A549 (cell line): ENCODE results near the gene RHOD. TPM values are rescaled to one million over a fixed set of nuclear protein-coding genes. Genes with fewer than 3 reads are reported as not detected.

ENCODE experiments used
- ATAC-seq, 2 experiments: fragments of 200-7000 bp in 1 of 2; fragments of >200 bp in 1 of 2; cut with Nextera tagmentation in 1 of 2; cut with Tn5 transposase in 1 of 2; 3 replicates each; pipeline versions ENCODE4 v1.8.0 to v1.9.1; 2018 to 2020; ENCODE audit warnings: mild to moderate bottlenecking in 1 of 2, moderate library complexity in 1 of 2
- CTCF ChIA-PET: fragments of 300-600 bp; sonication (Branson Sonifier 250); formaldehyde crosslinking; extraction: SDS; loops from one replicate; lab custom pipeline; 2021; ENCODE audit warnings: antibody characterized with exemption, inconsistent platforms; lab: Yijun Ruan, JAX
- POLR2A ChIA-PET: fragments of 350-600 bp; formaldehyde crosslinking; extraction: SDS; loops from one replicate; lab custom pipeline; 2021; ENCODE audit warnings: antibody characterized with exemption, inconsistent platforms; lab: Yijun Ruan, JAX
- DNase-seq, 2 experiments: peaks; one replicate each; pipeline versions ENCODE4 v3.0.0 to v3.0.0-alpha.2; 2011 to 2016; ENCODE audit warnings: low read depth in 1 of 2, low spot score in 1 of 2
- FAIRE-seq: peaks from 2 replicates; lab custom pipeline; 2011; peaks lifted over from hg19 to GRCh38; lab: Jason Lieb, UNC
- H3K27ac ChIP-seq, 2 experiments: fragments of >200 bp; sonication (Bioruptor Twin); formaldehyde crosslinking; 3 replicates each; pipeline ENCODE4 v1.5.1; 2016 to 2017
- H3K4me1 ChIP-seq: fragments of >200 bp; sonication (Bioruptor Twin); formaldehyde crosslinking; 3 replicates; pipeline ENCODE4 v1.6.1; 2016
- H3K4me2 ChIP-seq: fragments of >200 bp; sonication (Bioruptor Twin); formaldehyde crosslinking; 3 replicates; pipeline ENCODE4 v1.6.1; 2016
- H3K4me3 ChIP-seq: fragments of >200 bp; sonication (Bioruptor Twin); formaldehyde crosslinking; 3 replicates; pipeline ENCODE4 v1.5.1; 2016
- H3K9me3 ChIP-seq: fragments of >200 bp; sonication (Bioruptor Twin); formaldehyde crosslinking; 3 replicates; pipeline ENCODE4 v1.6.1; 2016
- CBX2 ChIP-seq: fragments of 200-600 bp; sonication (generic); IDR thresholded peaks from 2 replicates; pipeline ENCODE4 v1.6.1; 2016; ENCODE audit warnings: low read depth, mild to moderate bottlenecking, borderline replicate concordance
- EHF ChIP-seq: fragments of 250-450 bp; sonication (Bioruptor Pico); IDR thresholded peaks from 2 replicates; pipeline ENCODE4 v1.5.0; 2020; ENCODE audit warnings: mild to moderate bottlenecking
- EHMT2 ChIP-seq: fragments of 200-600 bp; sonication (generic); IDR thresholded peaks from 2 replicates; pipeline ENCODE4 v1.6.1; 2016; ENCODE audit warnings: antibody characterized with exemption, low read depth, mild to moderate bottlenecking, moderate library complexity
- ESRRA ChIP-seq: fragments of 150-350 bp; IDR thresholded peaks from 2 replicates; pipeline ENCODE4 v1.6.1; 2014; ENCODE audit warnings: mild to moderate bottlenecking, low read length, borderline replicate concordance
- FOSL2 ChIP-seq, 2 experiments: fragments of 450-650 bp in 1 of 2; fragments of >200 bp in 1 of 2; sonication (Bioruptor Twin) in 1 of 2; formaldehyde crosslinking; IDR thresholded peaks; 2 replicates each; pipeline versions ENCODE4 v1.5.0 to v1.6.1; 2016 to 2020; ENCODE audit warnings: mild to moderate bottlenecking in 1 of 2, moderate library complexity in 1 of 2
- FOXS1 ChIP-seq: fragments of 250-450 bp; sonication (Bioruptor Pico); IDR thresholded peaks from 2 replicates; pipeline ENCODE4 v1.5.0; 2020; ENCODE audit warnings: mild to moderate bottlenecking, moderate library complexity
- HDAC2 ChIP-seq: fragments of 200-600 bp; sonication (generic); IDR thresholded peaks from 2 replicates; pipeline ENCODE4 v1.6.1; 2016
- JUN ChIP-seq, 2 experiments: fragments of >200 bp; sonication (Bioruptor Twin); formaldehyde crosslinking; IDR thresholded peaks; 2 replicates in 1 of 2; 3 replicates in 1 of 2; pipeline ENCODE4 v1.6.1; 2016 to 2017
- JUNB ChIP-seq: fragments of >200 bp; sonication (Bioruptor Twin); formaldehyde crosslinking; IDR thresholded peaks from 2 replicates; pipeline ENCODE4 v1.6.1; 2016
- MYC ChIP-seq: IDR thresholded peaks from 2 replicates; pipeline ENCODE4 v1.6.1; 2012; ENCODE audit warnings: mild to moderate bottlenecking, inconsistent platforms, low read length, improper control_type of control experiment, borderline replicate concordance
- POLR2AphosphoS2 ChIP-seq: conservative IDR thresholded peaks from 2 replicates; pipeline ENCODE4 v1.6.1; 2012; ENCODE audit warnings: low read length, improper control_type of control experiment, inconsistent platforms
- RNF2 ChIP-seq: fragments of 200-600 bp; sonication (generic); IDR thresholded peaks from 2 replicates; pipeline ENCODE4 v1.6.1; 2016; ENCODE audit warnings: low read depth, mild to moderate bottlenecking, antibody characterized with exemption, moderate library complexity, borderline replicate concordance
- TFCP2L1 ChIP-seq: fragments of 250-450 bp; sonication (Bioruptor Pico); IDR thresholded peaks from 2 replicates; pipeline ENCODE4 v1.5.0; 2021; ENCODE audit warnings: mild to moderate bottlenecking
- WGBS: methylation state at CpG from one replicate; pipeline ENCODE4 v1.1.6; 2017; ENCODE audit errors: missing lambda C conversion rate; 5-methylcytosine and 5-hydroxymethylcytosine counted together
- polyA plus RNA-seq, 4 experiments: library from polyadenylated mRNA; depleted of rRNA in 3 of 4; stranded (reverse); fragments of >200 nt; fragmentation: RNase III in 1 of 4; extraction: RNeasy Plus Mini Kit Qiagen cat#74134 plus additional on column Dnase treatment in 1 of 4; gene quantifications; 2 replicates in 3 of 4; 3 replicates in 1 of 4; pipeline ENCODE4 v1.2.3, GENCODE V29; 2011 to 2017
- TF ChIP-seq, protein P1 (sequence below): fragments of >200 bp; sonication (Bioruptor Twin); formaldehyde crosslinking; IDR thresholded peaks from 3 replicates; pipeline ENCODE4 v1.6.1; 2016
- TF ChIP-seq, protein P2 (sequence below): fragments of >200 bp; sonication (Bioruptor Twin); formaldehyde crosslinking; IDR thresholded peaks from 3 replicates; pipeline ENCODE4 v1.5.1; 2016
- TF ChIP-seq, protein P3 (sequence below): IDR thresholded peaks from 2 replicates; pipeline ENCODE4 v1.6.1; 2012

RHOD gene
- polyA plus RNA-seq, 2 of the 4 experiments (the other 2 are of a cell fraction) = 13.6 to 33.2 TPM

DNA sequence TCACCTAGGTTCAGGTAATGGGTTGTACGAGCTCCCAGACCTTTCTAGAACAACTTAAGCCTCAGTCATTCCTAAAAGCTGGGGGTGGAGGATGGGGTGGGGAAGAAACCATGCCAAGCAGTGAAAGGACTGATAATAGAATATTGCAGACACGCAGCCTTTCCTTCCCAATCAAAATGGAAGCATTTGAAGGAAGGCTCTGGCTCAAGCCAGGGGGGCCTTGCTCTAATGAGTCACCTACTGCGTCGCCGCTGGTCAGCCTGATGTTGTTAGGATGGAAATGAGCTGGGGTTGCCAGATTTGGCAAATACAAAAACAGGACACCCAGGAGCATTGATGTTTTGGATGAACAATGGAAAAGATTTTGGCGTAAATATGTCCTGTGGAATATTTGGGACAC lies 27.5 kb upstream of the RHOD start:
- TF ChIP-seq FOXS1 (CRISPR knock-in tag) (no peak), JUNB (no peak), EHF (no peak)
- TF ChIP-seq, protein P1, sequence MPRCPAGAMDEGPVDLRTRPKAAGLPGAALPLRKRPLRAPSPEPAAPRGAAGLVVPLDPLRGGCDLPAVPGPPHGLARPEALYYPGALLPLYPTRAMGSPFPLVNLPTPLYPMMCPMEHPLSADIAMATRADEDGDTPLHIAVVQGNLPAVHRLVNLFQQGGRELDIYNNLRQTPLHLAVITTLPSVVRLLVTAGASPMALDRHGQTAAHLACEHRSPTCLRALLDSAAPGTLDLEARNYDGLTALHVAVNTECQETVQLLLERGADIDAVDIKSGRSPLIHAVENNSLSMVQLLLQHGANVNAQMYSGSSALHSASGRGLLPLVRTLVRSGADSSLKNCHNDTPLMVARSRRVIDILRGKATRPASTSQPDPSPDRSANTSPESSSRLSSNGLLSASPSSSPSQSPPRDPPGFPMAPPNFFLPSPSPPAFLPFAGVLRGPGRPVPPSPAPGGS = no peak
- 79% methylated on average over 6 of the region's 6 CpGs for WGBS
- FAIRE-seq = no peak
- Histone ChIP-seq H3K4me2 (no peak overlapping the region), H3K9me3 (no peaks in the 10 kb centered on the region), H3K27ac (no peak overlapping the region; a peak in 1 of 6 replicates), H3K4me3 (no peak overlapping the region), H3K4me1 (peaks cover 37% of the 10 kb centered on the region)
- CTCF ChIA-PET = interaction anchor here (1.1 to 10.6 kb wide), 4 partner anchors 8 to 144 kb away, joined by 3 to 67 read pairs (median 4); partner anchors contain the start of gene PC
- POLR2A ChIA-PET = no interaction called here
- DNase-seq = no peak
- no peak for ATAC-seq

DNA sequence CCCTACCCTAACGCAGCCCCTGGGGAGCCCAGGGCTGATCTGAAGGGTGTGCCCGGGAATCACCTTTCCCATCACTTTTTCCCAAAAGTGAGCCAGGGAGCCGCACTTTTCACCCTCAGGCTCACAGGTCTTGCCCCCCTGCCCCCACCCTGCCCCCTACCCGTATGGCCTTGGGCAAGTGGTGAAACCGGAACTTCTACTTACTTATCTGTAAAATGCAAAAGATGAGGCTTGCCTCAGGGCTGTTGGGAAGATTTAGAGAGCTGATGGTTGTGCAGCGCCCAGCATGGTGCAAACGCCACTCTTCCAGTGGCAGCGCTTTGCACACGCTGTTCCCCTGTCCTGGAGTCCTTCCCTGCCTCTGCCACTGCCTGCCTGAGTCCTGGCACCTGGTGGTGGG lies 25.7 kb upstream of the RHOD start:
- Histone ChIP-seq H3K27ac (peak overlapping the region in 1 of 2 experiments; percentile 18; a peak in 1 of 6 replicates), H3K4me1 (peaks cover 33% of the 10 kb centered on the region), H3K9me3 (no peaks in the 10 kb centered on the region), H3K4me2 (no peak overlapping the region), H3K4me3 (no peak overlapping the region)
- FAIRE-seq (no peak), DNase-seq (no peak), ATAC-seq (no peak)
- ChIA-PET POLR2A (no interaction called here), CTCF (interaction anchor here (2.5 kb wide), 1 partner anchor 9 kb away, joined by 9 read pairs; no protein-coding TSS in a partner anchor)
- 90% methylated on average over 9 of the region's 9 CpGs for WGBS
- TF ChIP-seq HDAC2 (no peak), POLR2AphosphoS2 (no peak), RNF2 (no peak), JUN (IDR thresholded peaks at IDR 0.05) (no peak), CBX2 (no peak), TFCP2L1 (CRISPR knock-in tag) (no peak)
- TF ChIP-seq, protein P2, sequence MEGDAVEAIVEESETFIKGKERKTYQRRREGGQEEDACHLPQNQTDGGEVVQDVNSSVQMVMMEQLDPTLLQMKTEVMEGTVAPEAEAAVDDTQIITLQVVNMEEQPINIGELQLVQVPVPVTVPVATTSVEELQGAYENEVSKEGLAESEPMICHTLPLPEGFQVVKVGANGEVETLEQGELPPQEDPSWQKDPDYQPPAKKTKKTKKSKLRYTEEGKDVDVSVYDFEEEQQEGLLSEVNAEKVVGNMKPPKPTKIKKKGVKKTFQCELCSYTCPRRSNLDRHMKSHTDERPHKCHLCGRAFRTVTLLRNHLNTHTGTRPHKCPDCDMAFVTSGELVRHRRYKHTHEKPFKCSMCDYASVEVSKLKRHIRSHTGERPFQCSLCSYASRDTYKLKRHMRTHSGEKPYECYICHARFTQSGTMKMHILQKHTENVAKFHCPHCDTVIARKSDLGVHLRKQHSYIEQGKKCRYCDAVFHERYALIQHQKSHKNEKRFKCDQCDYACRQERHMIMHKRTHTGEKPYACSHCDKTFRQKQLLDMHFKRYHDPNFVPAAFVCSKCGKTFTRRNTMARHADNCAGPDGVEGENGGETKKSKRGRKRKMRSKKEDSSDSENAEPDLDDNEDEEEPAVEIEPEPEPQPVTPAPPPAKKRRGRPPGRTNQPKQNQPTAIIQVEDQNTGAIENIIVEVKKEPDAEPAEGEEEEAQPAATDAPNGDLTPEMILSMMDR = no peak
- TF ChIP-seq, protein P3, sequence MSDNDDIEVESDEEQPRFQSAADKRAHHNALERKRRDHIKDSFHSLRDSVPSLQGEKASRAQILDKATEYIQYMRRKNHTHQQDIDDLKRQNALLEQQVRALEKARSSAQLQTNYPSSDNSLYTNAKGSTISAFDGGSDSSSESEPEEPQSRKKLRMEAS = no peak

DNA sequence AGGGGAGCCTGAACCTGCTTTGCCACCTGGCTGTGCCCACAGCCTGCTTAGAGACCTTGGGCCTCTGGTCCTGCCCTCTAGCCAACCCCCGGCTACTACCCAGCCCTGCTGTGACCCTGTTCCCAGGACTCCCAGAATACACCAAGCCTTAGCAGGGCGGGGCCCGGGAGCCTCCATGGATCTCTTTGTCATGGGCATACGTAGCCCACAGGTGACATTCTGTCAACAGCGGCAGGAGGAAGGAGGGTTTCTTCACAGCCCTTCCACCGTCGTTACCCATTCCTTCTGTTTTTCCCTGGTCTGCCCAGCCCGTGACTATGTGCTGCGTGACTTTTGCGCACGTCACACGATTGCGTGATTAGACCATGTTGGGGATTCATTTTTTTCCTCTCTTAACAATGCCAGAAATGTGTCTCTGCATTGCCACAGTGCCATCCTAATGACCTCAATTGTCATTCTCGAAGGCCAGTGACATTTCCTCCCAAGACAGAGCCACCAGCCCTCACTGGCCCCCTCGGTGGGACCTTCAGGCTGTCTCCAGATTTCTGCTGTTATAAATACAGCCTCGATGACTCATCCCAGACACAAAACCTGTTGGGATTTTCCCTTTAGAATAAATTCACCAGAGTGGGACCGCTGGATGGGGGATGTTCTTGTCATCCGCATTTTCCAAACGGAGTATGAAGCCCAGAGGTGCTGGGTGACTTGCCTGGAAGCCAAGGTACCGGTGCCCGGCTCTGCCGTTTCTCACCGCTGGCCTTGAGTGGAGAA lies 24.7 kb upstream of the RHOD start:
- H3K9me3 ChIP-seq = no peaks in the 10 kb centered on the region
- peak overlapping the region; percentile 68 for H3K4me2 ChIP-seq
- ATAC-seq = 0 out of 6 replicates have a peak, but pooled peaks of 1 of the 2 experiments have one; percentile 3
- 80% methylated on average over 22 of the region's 23 CpGs for WGBS
- ChIA-PET CTCF (interaction anchor here (0.6 to 2.5 kb wide), 4 partner anchors 8 to 104 kb away, joined by 3 to 9 read pairs (median 4); no protein-coding TSS in a partner anchor), POLR2A (interaction anchor here (0.7 to 1.2 kb wide), 4 partner anchors 10 to 333 kb away, joined by 3 to 4 read pairs (median 4); partner anchors contain the start of gene SYT12)
- TF ChIP-seq EHMT2 (no peak), RNF2 (no peak), FOSL2 (IDR thresholded peaks at IDR 0.05) (no peak), FOSL2 (CRISPR knock-in tag; IDR thresholded peaks at IDR 0.05) (peak; percentile 83), ESRRA (no peak), MYC (no peak)
- no peak for DNase-seq
- peaks cover 33% of the 10 kb centered on the region for H3K4me1 ChIP-seq
- FAIRE-seq = no peak
- H3K4me3 ChIP-seq = no peak overlapping the region
- H3K27ac ChIP-seq = peak overlapping the region; percentile 74 to 82; a peak in 4 of 6 replicates
